HG02970 (cell line): Measurements from ENCODE around the gene DHX8.
"Not testable (repeated sequence)": the region's sequence is repeated elsewhere in the genome, so short reads cannot be mapped to it uniquely, and the experiment has no call there.

Source experiments
- ATAC-seq: cut with Tn5 transposase; IDR thresholded peaks from one replicate; pipeline ENCODE4 v1.9.1; 2021; ENCODE audit warnings: mild to moderate bottlenecking, moderate library complexity, moderate number of reproducible peaks; ENCODE audit not compliant: unreplicated experiment, low FRiP score

Gene DHX8

GRCh38 chr17:43483674-43484551, at the start of gene DHX8:
TSS of gene DHX8 (plus strand) at chr17:43483975. CDS start at chr17:43484038, 63 bp downstream.
- ATAC-seq, result peak; percentile 99

- no peak for ATAC-seq
Observed at GRCh38 chr17:43434902-43435319, 48.9 kb upstream of the DHX8 start.

GRCh38 chr17:43437756-43438155, 46.0 kb upstream of the DHX8 start:
- ATAC-seq, result no peak

- no peak for ATAC-seq
Observed at GRCh38 chr17:43438626-43439025, 45.1 kb upstream of the DHX8 start.

- ATAC-seq, result no peak
Observed at GRCh38 chr17:43439041-43439440, 44.7 kb upstream of the DHX8 start.

- no peak for ATAC-seq
Observed at GRCh38 chr17:43442711-43443110, 41.1 kb upstream of the DHX8 start.

- ATAC-seq, result no peak
Observed at GRCh38 chr17:43443381-43443780, 40.4 kb upstream of the DHX8 start.

GRCh38 chr17:43444223-43445008, 39.4 kb upstream of the DHX8 start:
- ATAC-seq, result no peak

GRCh38 chr17:43445009-43445589, 38.7 kb upstream of the DHX8 start:
- no peak for ATAC-seq

GRCh38 chr17:43446773-43447172, 37.0 kb upstream of the DHX8 start:
- no peak for ATAC-seq

- ATAC-seq, result no peak
Observed at GRCh38 chr17:43448720-43449469, 34.9 kb upstream of the DHX8 start.

GRCh38 chr17:43449470-43450248, 34.1 kb upstream of the DHX8 start:
- ATAC-seq, result no peak

GRCh38 chr17:43450791-43451190, 33.0 kb upstream of the DHX8 start:
- ATAC-seq, result not testable (repeated sequence)

- ATAC-seq, result not testable (repeated sequence)
Observed at GRCh38 chr17:43451741-43452140, 32.0 kb upstream of the DHX8 start.

- ATAC-seq, result no peak
Observed at GRCh38 chr17:43453331-43453812, 30.4 kb upstream of the DHX8 start.

- no peak for ATAC-seq
Observed at GRCh38 chr17:43454868-43455267, 28.9 kb upstream of the DHX8 start.

GRCh38 chr17:43456029-43456428, 27.7 kb upstream of the DHX8 start:
- no peak for ATAC-seq

- ATAC-seq, result no peak
Observed at GRCh38 chr17:43456661-43457361, 27.0 kb upstream of the DHX8 start.

GRCh38 chr17:43457362-43457692, 26.4 kb upstream of the DHX8 start:
- no peak for ATAC-seq
